Measurements from ENCODE around the gene PGR.
"Not testable (repeated sequence)": the region's sequence is repeated elsewhere in the genome, so short reads cannot be mapped to it uniquely, and the experiment has no call there.

Gene PGR

GRCh38 chr11:101063706-101064105 lies 65.9 kb downstream of the PGR start:
- DNase-seq, result no peak

- DNase-seq, result no peak
Observed at GRCh38 chr11:101061606-101062005, 68.0 kb downstream of the PGR start.

- no peak for DNase-seq
Observed at GRCh38 chr11:101059331-101059730, 70.3 kb downstream of the PGR start.

GRCh38 chr11:101053492-101053891 lies 76.1 kb downstream of the PGR start:
- no peak for DNase-seq

- no peak for DNase-seq
Observed at GRCh38 chr11:101051677-101052076, 77.9 kb downstream of the PGR start.

- DNase-seq, result no peak
Observed at GRCh38 chr11:101049813-101050212, 79.8 kb downstream of the PGR start.

DNA sequence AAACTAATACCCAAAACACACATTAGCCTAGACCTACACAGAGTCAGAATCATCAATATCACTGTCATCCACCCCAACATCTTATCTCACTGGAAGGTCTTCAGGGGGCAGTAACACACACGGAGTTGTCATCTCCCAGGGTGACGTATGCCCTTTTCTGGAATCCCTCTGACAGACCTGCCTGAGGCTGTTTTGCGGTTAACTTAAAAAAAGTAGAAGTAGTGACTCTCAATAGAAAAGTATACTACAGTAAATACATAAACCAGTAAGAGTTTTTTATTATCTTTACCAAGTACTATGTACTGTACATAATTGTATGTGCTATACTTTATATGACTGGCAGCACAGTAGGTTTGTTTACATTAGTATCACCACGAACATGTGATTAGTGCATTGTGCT lies 80.5 kb downstream of the PGR start:
- DNase-seq, result no peak

DNA sequence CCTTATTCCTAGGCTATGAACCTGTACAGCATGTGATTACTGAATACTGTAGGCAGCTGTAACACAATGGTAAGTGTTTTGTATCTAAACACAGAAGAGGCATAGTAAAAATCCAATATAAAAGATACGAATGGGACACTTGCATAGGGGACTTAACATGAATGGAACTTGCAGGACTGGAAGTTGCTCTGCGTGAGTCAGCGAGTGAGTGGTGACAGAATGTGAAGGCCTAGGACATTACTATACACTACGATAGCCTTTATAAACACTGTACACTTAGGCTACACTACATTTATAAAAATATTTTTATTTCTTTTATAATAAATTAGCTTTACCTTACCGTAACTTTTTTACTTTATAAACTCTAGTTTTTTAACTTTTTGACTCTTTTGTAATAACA lies 81.1 kb downstream of the PGR start:
- DNase-seq, result no peak

DNA sequence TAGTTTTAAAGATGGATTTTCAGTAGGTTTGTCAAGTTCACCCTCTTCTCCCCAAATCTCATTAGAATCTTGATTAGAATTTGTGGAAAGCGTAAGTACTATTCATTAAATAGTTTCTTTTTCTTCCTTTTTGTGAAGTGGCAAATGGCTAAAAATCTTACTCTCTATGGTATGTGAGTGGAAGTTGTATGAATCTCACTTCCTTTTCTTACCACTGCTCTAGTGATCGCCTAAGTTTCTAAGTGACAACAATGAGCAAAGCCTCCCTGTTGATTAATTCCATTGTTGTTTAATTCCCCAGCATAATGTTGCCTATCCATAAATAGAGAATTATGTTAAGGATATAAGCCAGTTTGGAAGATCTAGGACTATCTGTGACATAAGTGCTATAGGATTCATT lies 82.7 kb downstream of the PGR start:
- DNase-seq, result no peak

DNA sequence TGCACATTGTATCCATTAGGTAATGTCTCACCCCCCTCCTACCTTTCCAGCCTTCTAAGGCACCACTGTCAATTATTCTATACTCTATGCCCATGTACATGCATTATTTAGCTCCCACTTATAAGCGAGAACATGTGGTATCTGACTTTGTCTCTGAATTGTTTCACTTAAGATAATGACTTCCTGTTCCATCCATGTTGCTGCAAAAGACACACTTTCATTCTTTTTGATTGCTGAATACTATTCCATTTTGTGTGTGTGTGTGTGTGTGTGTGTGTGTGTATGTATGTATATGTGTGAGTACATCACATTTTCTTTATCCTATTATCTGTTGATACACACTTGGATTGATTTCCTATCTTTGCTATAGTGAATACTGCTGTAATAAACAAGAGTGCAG lies 84.2 kb downstream of the PGR start:
- DNase-seq, result no peak

DNA sequence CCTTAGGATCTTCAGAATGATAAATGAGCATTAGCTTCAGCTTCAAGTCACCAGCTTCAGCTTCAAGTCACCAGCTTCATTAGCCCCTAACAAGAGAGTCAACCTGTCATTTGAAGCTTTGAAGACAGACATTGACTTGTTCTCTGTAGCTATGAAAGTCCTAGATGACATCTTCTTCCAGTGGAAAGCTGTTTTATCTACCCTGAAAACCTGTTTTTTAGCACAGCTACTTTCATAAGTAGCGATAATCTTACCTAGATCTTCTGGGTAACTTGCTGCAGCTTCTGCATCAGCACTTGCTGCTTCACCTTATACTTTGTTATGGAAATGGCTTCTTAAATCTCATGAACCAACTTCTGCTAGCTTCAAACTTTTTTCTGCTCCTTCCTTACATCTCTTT lies 85.7 kb downstream of the PGR start:
- DNase-seq, result no peak

GRCh38 chr11:101035872-101036271 lies 93.7 kb downstream of the PGR start:
- DNase-seq, result no peak

GRCh38 chr11:101034076-101034475 lies 95.5 kb downstream of the PGR start:
- no peak for DNase-seq

- DNase-seq, result no peak
Observed at GRCh38 chr11:101032991-101033390, 96.6 kb downstream of the PGR start.

GRCh38 chr11:101031713-101032112 lies 97.9 kb downstream of the PGR start:
- DNase-seq, result no peak

DNA sequence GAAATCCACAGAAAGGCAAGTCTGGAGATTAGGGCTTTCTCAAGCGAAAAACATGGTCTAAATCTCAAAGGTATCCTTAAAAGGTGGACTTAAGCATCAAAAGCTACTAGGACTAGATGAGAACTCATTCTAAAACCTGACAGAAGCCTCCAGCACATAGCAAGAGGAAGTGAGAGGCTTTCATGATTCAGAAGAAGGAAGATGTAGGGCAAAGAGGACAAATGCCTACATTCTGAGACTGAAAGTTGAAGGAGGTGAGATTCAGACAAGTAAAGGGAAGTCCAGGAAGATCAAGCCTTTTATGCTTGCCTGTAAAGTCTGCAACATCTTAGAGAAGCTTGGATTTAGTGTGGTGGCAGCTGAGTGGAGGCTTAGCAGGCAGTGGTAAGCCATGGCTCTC lies 98.9 kb downstream of the PGR start:
- no peak for DNase-seq

- DNase-seq, result no peak
Observed at GRCh38 chr11:101030015-101030414, 99.6 kb downstream of the PGR start.

GRCh38 chr11:101028644-101029043 lies 101.0 kb downstream of the PGR start:
- DNase-seq, result no peak

DNA sequence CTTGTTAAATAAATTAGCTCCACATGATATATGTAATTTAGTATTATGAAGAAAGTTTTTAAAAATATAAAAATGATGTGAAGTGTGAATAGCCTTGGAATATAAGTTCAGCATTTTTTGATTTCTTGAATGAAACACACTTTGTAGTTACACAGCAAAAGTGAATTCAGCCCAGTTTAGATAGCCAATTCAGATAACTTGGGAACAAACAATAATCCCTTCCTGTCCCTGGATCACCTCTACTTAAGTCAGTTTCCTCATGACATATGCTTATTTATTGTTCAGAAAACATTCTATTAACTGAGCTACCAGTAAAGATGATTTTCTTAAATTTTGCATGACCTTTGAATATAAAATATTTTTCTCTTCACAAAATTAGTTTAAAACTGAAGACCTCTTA lies 107.4 kb downstream of the PGR start:
- DNase-seq, result no peak

- DNase-seq, result no peak
Observed at GRCh38 chr11:101019870-101020269, 109.7 kb downstream of the PGR start.

DNA sequence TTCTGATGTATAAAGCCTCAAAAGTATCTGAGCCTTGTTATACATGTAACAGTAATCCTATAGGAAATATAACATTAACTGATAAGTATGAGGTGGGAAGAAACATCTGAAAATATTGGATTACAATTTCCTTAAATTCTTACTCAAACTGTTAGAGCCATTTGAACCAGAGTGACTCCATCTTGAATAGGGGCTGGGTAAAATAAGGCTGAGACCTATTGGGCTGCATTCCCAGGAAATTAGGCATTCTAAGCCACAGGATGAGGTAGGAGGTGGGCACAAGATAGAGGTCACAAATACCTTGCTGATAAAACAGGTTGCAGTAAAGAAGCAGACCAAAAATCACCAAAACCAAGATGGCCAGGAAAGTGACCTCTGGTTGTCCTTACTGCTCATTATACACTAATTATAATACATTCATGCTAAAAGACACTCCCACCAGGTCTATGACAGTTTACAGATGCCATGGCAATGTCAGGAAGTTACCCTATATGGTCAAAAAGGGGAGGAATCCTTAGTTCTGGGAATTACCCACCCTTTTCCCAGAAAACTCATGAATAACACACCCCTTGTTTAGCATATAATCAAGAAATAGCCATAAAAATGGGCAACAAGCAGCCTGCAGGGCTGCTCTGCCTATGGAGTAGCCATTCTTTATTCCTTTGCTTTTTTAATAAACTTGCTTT lies 114.9 kb downstream of the PGR start:
- DNase-seq, result no peak

GRCh38 chr11:101013702-101014101 lies 115.9 kb downstream of the PGR start:
- not testable (repeated sequence) for DNase-seq

GRCh38 chr11:101011881-101012280 lies 117.7 kb downstream of the PGR start:
- no peak for DNase-seq

GRCh38 chr11:101010899-101011298 lies 118.7 kb downstream of the PGR start:
- DNase-seq, result no peak

GRCh38 chr11:101009690-101010055 lies 119.9 kb downstream of the PGR start:
- no peak for DNase-seq
